Activated effector memory CD4-positive, alpha-beta T cell treated with anti-CD3 and anti-CD28 coated beads, Interleukin-2, amount 50 U/mL, for 16 hours (primary cell): ENCODE data around the gene GPRIN2.
A peak's percentile ranks its signal among the peaks of the same experiment; 100 is the strongest.
"Not testable (repeated sequence)": the region's sequence is repeated elsewhere in the genome, so short reads cannot be mapped to it uniquely, and the experiment has no call there.

ENCODE experiments used
- DNase-seq: peaks from one replicate; pipeline ENCODE4 v3.0.0-alpha.2; 2020

The GPRIN2 gene

GRCh38 chr10:46516660-46517416 lies 39.6 kb downstream of the GPRIN2 start:
- peak; percentile 56 for DNase-seq

DNA sequence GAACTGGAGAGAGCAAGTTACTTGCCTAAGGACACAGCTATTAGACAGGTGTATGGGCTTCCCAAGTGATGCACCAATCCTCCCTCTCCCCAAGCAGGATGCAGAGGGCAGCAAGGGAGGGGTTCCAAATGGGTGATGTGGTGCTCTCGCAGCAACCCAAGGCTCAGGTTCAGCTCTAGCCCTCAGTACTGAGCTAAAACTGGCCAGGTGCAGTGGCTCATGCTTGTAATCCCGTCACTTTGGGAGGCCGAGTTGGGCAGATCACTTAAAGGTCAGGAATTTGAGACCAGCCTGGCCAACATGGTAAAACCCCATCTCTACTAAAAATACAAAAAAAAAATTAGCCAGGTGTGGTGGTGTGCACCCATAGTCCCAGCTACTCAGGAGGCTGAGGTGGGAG lies 40.7 kb downstream of the GPRIN2 start:
- peak; percentile 58 for DNase-seq

- DNase-seq, result no peak
These were observed 41.1 kb downstream of the GPRIN2 start for GRCh38 chr10:46515366-46515765.

GRCh38 chr10:46514899-46515298 lies 41.6 kb downstream of the GPRIN2 start:
- no peak for DNase-seq

DNA sequence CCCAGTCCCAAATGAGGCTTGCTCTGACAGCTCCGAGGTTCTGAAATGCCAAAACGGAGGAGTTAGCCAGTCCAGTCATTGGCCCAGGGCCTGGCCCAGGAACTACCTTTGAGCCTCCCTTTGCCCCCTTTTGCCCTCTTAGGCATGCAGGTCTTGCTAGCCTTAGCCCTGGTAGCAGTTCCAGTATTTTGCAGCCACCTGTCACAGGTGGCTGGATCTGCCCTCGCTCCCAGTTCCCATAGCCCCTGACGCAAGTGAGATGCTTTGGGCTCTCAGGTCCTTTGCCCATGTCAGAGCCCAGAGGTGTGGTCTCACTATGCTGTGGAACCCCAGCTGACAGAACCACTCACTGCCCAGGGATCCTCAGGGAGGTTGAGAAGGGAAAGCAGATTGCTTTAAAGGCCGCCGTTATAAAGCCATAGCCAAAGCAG lies 42.0 kb downstream of the GPRIN2 start:
- DNase-seq, result peak; percentile 62

DNA sequence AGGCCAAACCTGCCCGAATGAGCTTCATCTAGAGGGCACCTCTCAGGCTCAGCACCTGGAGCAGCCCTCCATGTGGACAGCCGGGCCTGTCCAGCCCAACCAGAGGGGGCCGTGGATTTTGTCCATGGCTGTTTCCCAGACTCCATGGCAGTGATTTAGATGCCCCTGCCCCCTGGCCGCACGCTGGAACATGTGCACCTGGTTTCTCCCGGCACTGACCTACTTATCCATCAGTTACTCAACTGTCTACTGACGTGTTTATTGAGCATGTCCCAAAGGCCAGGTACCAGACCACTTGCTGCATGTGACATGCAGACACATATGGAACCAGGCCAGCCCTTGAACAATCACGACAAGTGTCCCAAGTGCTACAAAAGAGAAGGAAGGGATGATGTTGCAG lies 43.1 kb downstream of the GPRIN2 start:
- not testable (repeated sequence) for DNase-seq

GRCh38 chr10:46512725-46513124 lies 43.7 kb downstream of the GPRIN2 start:
- DNase-seq, result not testable (repeated sequence)

- DNase-seq, result not testable (repeated sequence)
These were observed 44.5 kb downstream of the GPRIN2 start for GRCh38 chr10:46512002-46512401.
